Body of pancreas (tissue), 4 donors: ENCODE results near the gene DNAJC21.

Experiments
- CTCF ChIP-seq, 7 experiments: fragments of 450-650 bp in 4 of 7; fragments of 200-600 bp in 3 of 7; sonication (generic) in 3 of 7; IDR thresholded peaks; one replicate each; pipeline ENCODE4 v1.5.1; 2016 to 2019; ENCODE audit warnings: antibody characterized with exemption in 7 of 7
- POLR2A ChIP-seq, 3 donors: fragments of 450-650 bp; IDR thresholded peaks; one replicate each; pipeline ENCODE4 v1.6.1; 2016; ENCODE audit warnings: antibody characterized with exemption in 3 of 3, mild to moderate bottlenecking in 2 of 3

GRCh38 chr5:35003018-35003957 is 73.9 kb downstream of the DNAJC21 start:
- TF ChIP-seq POLR2A (IDR thresholded peaks at IDR 0.05) (no peak), CTCF (IDR thresholded peaks at IDR 0.05) (peak; percentile 50 to 90 (median 68))
